GM18909 (cell line): ENCODE measurements around the gene ADD3.

Experiments
- ATAC-seq: cut with Tn5 transposase; IDR thresholded peaks from one replicate; pipeline ENCODE4 v1.9.1; 2021; ENCODE audit warnings: mild to moderate bottlenecking; ENCODE audit not compliant: unreplicated experiment, poor library complexity

The ADD3 gene

GRCh38 chr10:110007701-110008517, at the start of gene ADD3:
TSS of gene ADD3 (plus strand) at chr10:110007984. CDS start at chr10:110100654, 92,670 bp downstream.
- peak; percentile 59 for ATAC-seq

- ATAC-seq, result no peak
Measured at GRCh38 chr10:109958059-109958458, 49.7 kb upstream of the ADD3 start.

- ATAC-seq, result no peak
Measured at GRCh38 chr10:109959259-109960145, 48.3 kb upstream of the ADD3 start.

GRCh38 chr10:109960682-109961081, 47.1 kb upstream of the ADD3 start:
- no peak for ATAC-seq

GRCh38 chr10:109961174-109962001, 46.4 kb upstream of the ADD3 start:
- no peak for ATAC-seq

- no peak for ATAC-seq
Measured at GRCh38 chr10:109962247-109962646, 45.5 kb upstream of the ADD3 start.

GRCh38 chr10:109963439-109963838, 44.3 kb upstream of the ADD3 start:
- no peak for ATAC-seq

GRCh38 chr10:109964318-109964717, 43.5 kb upstream of the ADD3 start:
- no peak for ATAC-seq

- ATAC-seq, result no peak
Measured at GRCh38 chr10:109966961-109967738, 40.6 kb upstream of the ADD3 start.

GRCh38 chr10:109967739-109968088, 40.1 kb upstream of the ADD3 start:
- ATAC-seq, result no peak

- ATAC-seq, result no peak
Measured at GRCh38 chr10:109968953-109969759, 38.6 kb upstream of the ADD3 start.

GRCh38 chr10:109969760-109970346, 37.9 kb upstream of the ADD3 start:
- ATAC-seq, result no peak

GRCh38 chr10:109971634-109972033, 36.1 kb upstream of the ADD3 start:
- ATAC-seq, result no peak

- ATAC-seq, result no peak
Measured at GRCh38 chr10:109972372-109973001, 35.3 kb upstream of the ADD3 start.

- ATAC-seq, result no peak
Measured at GRCh38 chr10:109973326-109973829, 34.4 kb upstream of the ADD3 start.

- no peak for ATAC-seq
Measured at GRCh38 chr10:109974504-109975191, 33.1 kb upstream of the ADD3 start.
